HepG2 (cell line): Measurements from ENCODE around the gene CTSA. TPM values are rescaled to one million over a fixed set of nuclear protein-coding genes. Genes with fewer than 3 reads are reported as not detected.

Experiments used
- ASH2L ChIP-seq: fragments of 300-600, 200-600 bp; sonication (generic); IDR thresholded peaks from 2 replicates; pipeline ENCODE4 v1.7.0; 2017; ENCODE audit warnings: low read depth, mild to moderate bottlenecking, moderate library complexity, mixed read lengths, low read length; ENCODE audit not compliant: insufficient read length
- ATF1 ChIP-seq: IDR thresholded peaks from 2 replicates; pipeline ENCODE4 v1.6.1; 2016; ENCODE audit warnings: mild to moderate bottlenecking, control low read depth
- DMTF1 ChIP-seq: sonication (generic); formaldehyde crosslinking; IDR thresholded peaks from 2 replicates; pipeline ENCODE4 v1.4.0; 2020; ENCODE audit warnings: mild to moderate bottlenecking, missing genetic modification reagents
- ETV5 ChIP-seq: IDR thresholded peaks from 2 replicates; pipeline ENCODE4 v1.6.1; 2018; ENCODE audit warnings: missing biosample characterization, missing genetic modification reagents, inconsistent platforms, borderline replicate concordance
- FOXK1 ChIP-seq: sonication (generic); formaldehyde crosslinking; IDR thresholded peaks from 2 replicates; pipeline ENCODE4 v1.4.0; 2020; ENCODE audit warnings: low read depth, missing genetic modification reagents, borderline replicate concordance
- FOXO4 ChIP-seq: sonication (generic); formaldehyde crosslinking; conservative IDR thresholded peaks from 2 replicates; pipeline ENCODE4 v1.8.1; 2023; ENCODE audit warnings: missing genetic modification reagents
- GPN1 ChIP-seq: sonication (generic); formaldehyde crosslinking; IDR thresholded peaks from 2 replicates; pipeline ENCODE4 v1.5.1; 2020; ENCODE audit warnings: missing genetic modification reagents, borderline replicate concordance
- HDAC2 ChIP-seq: sonication (generic); formaldehyde crosslinking; IDR thresholded peaks from 2 replicates; pipeline ENCODE4 v1.4.0; 2020; ENCODE audit warnings: missing genetic modification reagents
- HINFP ChIP-seq: sonication (generic); formaldehyde crosslinking; IDR thresholded peaks from 2 replicates; pipeline ENCODE4 v1.4.0; 2020; ENCODE audit warnings: low read depth, mild to moderate bottlenecking, missing genetic modification reagents
- HNF4A ChIP-seq: sonication (generic); formaldehyde crosslinking; IDR thresholded peaks from 2 replicates; pipeline ENCODE4 v1.4.0; 2020; ENCODE audit warnings: missing genetic modification reagents
- JUNB ChIP-seq: sonication (generic); formaldehyde crosslinking; IDR thresholded peaks from 2 replicates; pipeline ENCODE4 v1.8.0; 2022; ENCODE audit warnings: missing genetic modification reagents, mild to moderate bottlenecking, borderline replicate concordance
- KDM4B ChIP-seq: sonication (generic); formaldehyde crosslinking; IDR thresholded peaks from 2 replicates; pipeline ENCODE4 v1.4.0; 2020; ENCODE audit warnings: missing genetic modification reagents
- MED8 ChIP-seq: sonication (generic); formaldehyde crosslinking; IDR thresholded peaks from 2 replicates; pipeline ENCODE4 v1.8.1; 2023; ENCODE audit warnings: mild to moderate bottlenecking, missing genetic modification reagents; ENCODE audit not compliant: insufficient replicate concordance
- MLLT10 ChIP-seq: sonication (generic); formaldehyde crosslinking; IDR thresholded peaks from 2 replicates; pipeline ENCODE4 v1.4.0; 2020; ENCODE audit warnings: missing genetic modification reagents
- MTA1 ChIP-seq: sonication (generic); formaldehyde crosslinking; IDR thresholded peaks from 2 replicates; pipeline ENCODE4 v1.4.0; 2020; ENCODE audit warnings: missing genetic modification reagents, mild to moderate bottlenecking, borderline replicate concordance
- POLR2AphosphoS5 ChIP-seq: IDR thresholded peaks from 2 replicates; pipeline ENCODE4 v1.6.1; 2012; ENCODE audit warnings: low read depth, low read length
- RAD21 ChIP-seq: fragments of 450-650 bp; formaldehyde crosslinking; IDR thresholded peaks from 2 replicates; pipeline ENCODE4 v1.5.0; 2020; ENCODE audit warnings: mild to moderate bottlenecking
- TOPORS ChIP-seq: sonication (generic); formaldehyde crosslinking; IDR thresholded peaks from 2 replicates; pipeline ENCODE4 v1.8.0; 2023; ENCODE audit warnings: mild to moderate bottlenecking, missing genetic modification reagents
- ZBTB44 ChIP-seq: sonication (generic); formaldehyde crosslinking; IDR thresholded peaks from 2 replicates; pipeline ENCODE4 v1.4.0; 2020; ENCODE audit warnings: missing genetic modification reagents
- ZNF44 ChIP-seq: sonication (generic); formaldehyde crosslinking; IDR thresholded peaks from 2 replicates; pipeline ENCODE4 v1.5.1; 2020; ENCODE audit warnings: mild to moderate bottlenecking, missing genetic modification reagents
- ZNF703 ChIP-seq: sonication (generic); formaldehyde crosslinking; IDR thresholded peaks from 2 replicates; pipeline ENCODE4 v1.5.1; 2020; ENCODE audit warnings: missing genetic modification reagents, mild to moderate bottlenecking, moderate library complexity, borderline replicate concordance
- ZNF841 ChIP-seq: sonication (generic); formaldehyde crosslinking; IDR thresholded peaks from 2 replicates; pipeline ENCODE4 v1.8.1; 2023; ENCODE audit warnings: missing genetic modification reagents, borderline replicate concordance
- ZSCAN30 ChIP-seq: sonication (generic); formaldehyde crosslinking; IDR thresholded peaks from 2 replicates; pipeline ENCODE4 v1.5.0; 2020; ENCODE audit warnings: mild to moderate bottlenecking, missing genetic modification reagents
- polyA plus RNA-seq, 8 experiments: library from polyadenylated mRNA; depleted of rRNA in 3 of 8; stranded (reverse) in 7 of 8; unstranded in 1 of 8; fragments of >200 nt; fragmentation: Illumina TruSeq in 4 of 8; extraction: Trizol in 4 of 8; gene quantifications; 2 replicates each; pipeline versions ENCODE4 v1.2.1 to v1.2.3, GENCODE V29; 2011 to 2016; ENCODE audit warnings: low read depth in 4 of 8, missing spikeins in 1 of 8, mixed read lengths in 1 of 8; ENCODE audit not compliant: insufficient read depth in 1 of 8
- total RNA-seq, 5 experiments: library from RNA; depleted of rRNA; stranded (reverse); fragments of >200 nt; fragmentation: Illumina TruSeq; extraction: Trizol; gene quantifications; 2 replicates each; pipeline ENCODE4 v1.2.3, GENCODE V29; 2016; ENCODE audit warnings: low read depth in 1 of 5

The CTSA gene
- total and polyA plus RNA-seq, 2 of the 13 experiments (the other 11 are each of a cell fraction or from before 2014, with no cell fraction given): 202 to 231 TPM

- TF ChIP-seq DMTF1 (CRISPR knock-in tag): no peak; the same call in 1 of the 2 replicates
- no peak for TF ChIP-seq JUNB
- TF ChIP-seq TOPORS (CRISPR knock-in tag): no peak
- 0 out of 2 replicates have a peak, but pooled peaks have one; percentile 1 for TF ChIP-seq GPN1 (CRISPR knock-in tag)
- TF ChIP-seq ZNF44 (CRISPR knock-in tag): peak; percentile 11; the same call in 1 of the 2 replicates
- peak; percentile 80 for TF ChIP-seq HDAC2 (CRISPR knock-in tag)
- TF ChIP-seq FOXO4: no peak
- peak; percentile 75 for TF ChIP-seq RAD21 (CRISPR knock-in tag)
- no peak for TF ChIP-seq ZBTB44
- 0 out of 2 replicates have a peak, but pooled peaks have one; percentile 15 for TF ChIP-seq FOXK1
- 0 out of 2 replicates have a peak, but pooled peaks have one; percentile 74 for TF ChIP-seq ZNF703 (CRISPR knock-in tag)
- TF ChIP-seq KDM4B: peak; percentile 48; the same call in 1 of the 2 replicates
- no peak for TF ChIP-seq ZNF841
- TF ChIP-seq HINFP (CRISPR knock-in tag): peak; percentile 85
- TF ChIP-seq HNF4A (CRISPR knock-in tag): no peak; the same call in 1 of the 2 replicates
- no peak for TF ChIP-seq MLLT10 (CRISPR knock-in tag)
- TF ChIP-seq ATF1 (CRISPR knock-in tag): no peak
- TF ChIP-seq MED8 (CRISPR knock-in tag): no peak
- TF ChIP-seq MTA1 (CRISPR knock-in tag): 0 out of 2 replicates have a peak, but pooled peaks have one; percentile 25
- TF ChIP-seq ZSCAN30 (CRISPR knock-in tag): no peak; the same call in none of the 2 replicates
- TF ChIP-seq ETV5: peak; percentile 85
- no peak for TF ChIP-seq ASH2L
- peak; percentile 68 for TF ChIP-seq POLR2AphosphoS5
Observed at GRCh38 chr20:45933266-45934045, 42.3 kb downstream of the CTSA start (continued).
